KOPT-K1 (cell line): Measurements from ENCODE around the gene PHF14.

Experiments
- H3K27ac ChIP-seq: fragments of 200-600 bp; sonication (generic); 2 replicates; pipeline ENCODE4 v1.5.1; 2016; ENCODE audit warnings: antibody characterized with exemption, mild to moderate bottlenecking, low read depth, low read length; ENCODE audit not compliant: poor library complexity, severe bottlenecking
- H3K36me3 ChIP-seq: fragments of 200-600 bp; sonication (generic); 2 replicates; pipeline ENCODE4 v1.5.1; 2017; ENCODE audit warnings: antibody characterized with exemption, mild to moderate bottlenecking, low read length, moderate library complexity; ENCODE audit not compliant: insufficient read depth
- H3K9me3 ChIP-seq: fragments of 200-600 bp; sonication (generic); 2 replicates; pipeline ENCODE4 v1.5.1; 2017; ENCODE audit warnings: antibody characterized with exemption, low read length, mild to moderate bottlenecking; ENCODE audit not compliant: insufficient read depth, poor library complexity, severe bottlenecking

The PHF14 gene

GRCh38 chr7:11035661-11036060 is 62.0 kb downstream of the PHF14 start:
- Histone ChIP-seq H3K36me3 (peaks cover 76% of the 10 kb centered on the region), H3K9me3 (no peaks in the 10 kb centered on the region), H3K27ac (no peak overlapping the region)

GRCh38 chr7:11039974-11040373 is 66.3 kb downstream of the PHF14 start:
- no peak overlapping the region for H3K27ac ChIP-seq
- H3K36me3 ChIP-seq, result peaks cover 85% of the 10 kb centered on the region
- no peaks in the 10 kb centered on the region for H3K9me3 ChIP-seq

DNA sequence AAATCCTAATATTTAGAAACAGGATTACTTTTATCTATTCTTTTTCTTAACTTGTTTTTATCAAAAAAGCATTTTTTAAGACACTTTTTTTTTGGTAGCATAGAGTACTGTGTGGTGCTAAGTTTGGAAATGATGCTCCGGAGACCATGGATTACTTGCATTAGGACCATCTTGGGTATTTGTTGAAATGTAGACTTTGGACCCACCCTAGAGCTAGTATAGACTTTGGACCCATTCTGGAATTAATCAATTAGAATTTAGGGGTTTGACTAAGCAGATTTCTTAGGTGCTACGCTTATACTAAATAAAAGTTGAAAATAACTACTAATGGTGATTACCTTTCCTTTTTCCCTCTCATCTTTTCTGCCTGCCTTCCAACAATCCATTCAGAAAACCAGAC is 80.4 kb downstream of the PHF14 start:
- no peaks in the 10 kb centered on the region for H3K9me3 ChIP-seq
- peaks cover 73% of the 10 kb centered on the region for H3K36me3 ChIP-seq

DNA sequence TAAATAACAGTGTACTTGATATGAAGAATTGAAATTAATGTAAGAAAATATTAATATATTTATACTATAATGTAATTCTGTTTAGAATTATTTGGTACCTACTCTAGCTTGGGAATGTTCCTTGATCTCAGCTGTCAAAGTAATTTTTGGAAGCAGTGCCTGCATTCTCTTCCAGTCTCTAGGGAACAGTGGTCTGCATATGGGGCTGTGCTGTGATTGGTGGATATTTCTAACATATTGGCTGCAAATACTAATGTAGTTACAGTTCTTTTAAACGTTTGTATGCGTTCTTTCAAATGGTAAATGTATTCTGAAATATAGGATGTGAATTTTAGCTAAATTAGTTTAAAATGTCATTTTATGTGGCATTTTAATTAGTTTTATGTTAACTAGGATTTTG is 87.2 kb downstream of the PHF14 start:
- H3K9me3 ChIP-seq, result no peaks in the 10 kb centered on the region
- H3K36me3 ChIP-seq, result peaks cover 78% of the 10 kb centered on the region
- H3K27ac ChIP-seq, result no peak overlapping the region

More for the DNA sequence above, 80.4 kb downstream of the PHF14 start:
- H3K27ac ChIP-seq, result no peak overlapping the region

DNA sequence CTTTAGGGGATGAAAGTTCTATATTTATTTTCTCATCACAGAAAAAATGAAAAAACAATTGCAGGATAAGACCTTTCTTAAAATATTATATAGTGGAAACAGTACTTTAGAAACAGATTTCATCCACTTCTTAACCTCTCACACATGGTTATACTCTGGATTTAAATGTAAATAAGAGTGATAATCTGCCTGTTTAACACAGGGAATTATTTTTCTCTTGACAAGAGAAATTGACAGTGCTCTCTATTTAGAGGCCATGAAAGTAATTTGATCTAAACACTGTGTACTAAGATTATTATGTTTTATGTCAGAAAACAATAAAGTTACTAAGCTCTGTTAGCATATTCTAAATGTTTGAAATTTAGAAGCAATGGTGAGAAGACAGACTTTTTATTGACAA is 88.4 kb downstream of the PHF14 start:
- H3K27ac ChIP-seq, result no peak overlapping the region
- H3K9me3 ChIP-seq, result no peaks in the 10 kb centered on the region
- H3K36me3 ChIP-seq, result peaks cover 84% of the 10 kb centered on the region

GRCh38 chr7:11069591-11069990 is 95.9 kb downstream of the PHF14 start:
- H3K36me3 ChIP-seq, result peaks cover 78% of the 10 kb centered on the region

GRCh38 chr7:11077816-11078215 is 104.1 kb downstream of the PHF14 start:
- Histone ChIP-seq H3K36me3 (peaks cover 25% of the 10 kb centered on the region), H3K27ac (no peak overlapping the region), H3K9me3 (no peaks in the 10 kb centered on the region)

More at GRCh38 chr7:11069591-11069990, 95.9 kb downstream of the PHF14 start:
- no peaks in the 10 kb centered on the region for H3K9me3 ChIP-seq
- H3K27ac ChIP-seq, result no peak overlapping the region

DNA sequence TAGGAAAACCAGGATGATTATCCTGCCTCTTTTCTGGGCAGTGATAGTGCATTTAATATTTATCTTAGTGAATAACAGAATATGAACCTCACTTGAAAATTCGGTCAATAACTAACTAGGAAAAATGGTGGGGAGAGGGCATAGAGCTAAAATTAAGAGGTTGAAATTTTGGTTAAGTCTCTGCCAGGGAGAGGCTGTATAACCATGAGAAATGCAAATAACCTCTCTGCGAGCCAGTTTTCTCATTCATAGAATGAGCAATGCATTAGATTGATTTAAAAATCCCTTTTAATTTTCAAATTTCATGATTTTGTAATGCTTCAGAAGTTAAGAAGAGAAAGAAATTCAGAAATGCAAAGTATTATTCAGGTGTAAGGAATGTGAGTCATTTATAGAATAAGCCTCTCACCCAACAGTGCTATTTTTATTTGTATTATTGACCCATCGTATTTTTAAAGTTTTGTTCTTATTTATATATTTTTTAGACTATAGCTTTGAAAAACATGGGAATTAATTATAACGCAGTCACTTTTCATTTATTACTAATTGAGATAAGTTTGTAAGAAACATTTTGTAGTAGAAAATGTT is 104.7 kb downstream of the PHF14 start:
- H3K36me3 ChIP-seq, result peaks cover 24% of the 10 kb centered on the region
- no peak overlapping the region for H3K27ac ChIP-seq
- H3K9me3 ChIP-seq, result no peaks in the 10 kb centered on the region

DNA sequence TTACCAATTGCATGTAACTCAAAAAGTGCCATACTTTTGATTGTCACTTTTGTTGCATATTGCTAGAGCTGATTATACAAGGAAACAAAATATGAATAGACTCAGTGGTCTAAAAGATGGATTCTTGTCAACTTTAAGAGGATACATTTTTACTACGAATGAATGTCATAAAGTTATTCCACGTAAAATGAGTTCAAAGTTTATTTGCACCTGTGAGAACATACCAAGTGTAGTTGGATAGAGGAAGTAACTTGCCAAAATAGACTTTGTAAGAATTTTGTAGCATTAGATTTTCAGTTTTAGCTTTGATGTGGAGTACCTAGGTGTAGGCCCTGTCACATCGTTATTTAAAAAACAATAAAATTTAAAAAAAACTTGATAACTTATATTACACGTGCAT is 106.2 kb downstream of the PHF14 start:
- no peak overlapping the region for H3K27ac ChIP-seq
- H3K36me3 ChIP-seq, result peaks cover 15% of the 10 kb centered on the region
- H3K9me3 ChIP-seq, result no peaks in the 10 kb centered on the region

DNA sequence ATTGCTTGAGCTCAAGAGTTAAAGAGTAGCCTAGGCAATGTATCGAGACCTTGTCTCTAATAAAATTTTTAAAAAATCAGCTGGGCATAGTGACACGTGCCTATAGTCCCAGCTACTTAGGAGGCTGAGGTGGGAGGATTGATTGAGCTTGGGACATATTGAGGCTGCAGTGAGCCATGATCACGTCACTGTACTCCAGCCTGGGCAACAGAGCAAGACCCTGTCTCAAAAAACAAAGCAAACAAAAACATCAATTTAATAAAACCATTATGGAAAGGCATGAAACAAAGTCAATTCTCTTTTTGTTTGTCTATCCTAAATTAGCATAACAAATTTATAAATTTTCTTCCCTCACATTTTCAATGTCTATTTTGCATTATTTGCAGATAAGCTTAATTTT is 108.4 kb downstream of the PHF14 start:
- Histone ChIP-seq H3K36me3 (peaks cover 18% of the 10 kb centered on the region), H3K27ac (no peak overlapping the region), H3K9me3 (no peaks in the 10 kb centered on the region)

GRCh38 chr7:11082552-11083213 is 109.0 kb downstream of the PHF14 start:
- Histone ChIP-seq H3K27ac (no peak overlapping the region), H3K36me3 (peaks cover 24% of the 10 kb centered on the region)

DNA sequence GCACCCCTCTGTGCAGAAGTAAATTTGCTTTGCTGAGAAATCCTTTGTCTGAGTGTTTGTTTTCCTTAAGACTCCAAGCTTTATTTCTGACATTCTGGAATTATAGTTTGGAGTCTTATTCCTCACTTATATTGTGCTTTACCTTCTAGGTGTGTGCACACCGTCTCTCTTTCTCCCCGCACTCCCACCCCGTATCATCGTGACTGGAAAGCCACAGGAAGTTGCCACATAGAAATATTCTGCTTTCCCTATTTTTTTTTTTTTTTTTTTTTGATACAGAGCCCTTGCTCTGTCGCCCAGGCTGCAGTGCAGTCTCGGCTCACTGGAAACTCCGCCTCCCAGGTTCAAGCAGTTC is 109.5 kb downstream of the PHF14 start:
- Histone ChIP-seq H3K27ac (no peak overlapping the region), H3K9me3 (no peaks in the 10 kb centered on the region), H3K36me3 (peaks cover 25% of the 10 kb centered on the region)

More at GRCh38 chr7:11082552-11083213, 109.0 kb downstream of the PHF14 start:
- H3K9me3 ChIP-seq, result no peaks in the 10 kb centered on the region

DNA sequence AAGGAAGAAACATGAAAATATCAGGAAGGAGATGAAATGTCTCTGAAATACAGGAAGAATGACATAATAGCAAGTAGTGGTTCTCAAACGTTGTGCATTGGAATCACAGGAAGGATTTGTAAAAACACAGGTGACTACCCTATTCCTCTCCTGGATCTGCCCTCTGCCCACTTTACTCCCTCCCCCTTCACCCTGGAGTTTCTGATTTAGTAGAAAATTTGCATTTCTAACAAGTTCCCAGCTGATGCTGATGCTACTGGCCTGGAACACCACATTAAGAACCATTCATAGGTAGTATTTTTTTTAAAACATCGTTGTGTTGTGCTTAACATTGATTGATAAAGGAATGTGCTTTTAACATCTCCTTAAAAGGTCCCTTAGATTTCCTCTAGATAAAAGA is 130.9 kb downstream of the PHF14 start:
- H3K9me3 ChIP-seq, result no peaks in the 10 kb centered on the region
- H3K36me3 ChIP-seq, result peaks cover 19% of the 10 kb centered on the region
- no peak overlapping the region for H3K27ac ChIP-seq

DNA sequence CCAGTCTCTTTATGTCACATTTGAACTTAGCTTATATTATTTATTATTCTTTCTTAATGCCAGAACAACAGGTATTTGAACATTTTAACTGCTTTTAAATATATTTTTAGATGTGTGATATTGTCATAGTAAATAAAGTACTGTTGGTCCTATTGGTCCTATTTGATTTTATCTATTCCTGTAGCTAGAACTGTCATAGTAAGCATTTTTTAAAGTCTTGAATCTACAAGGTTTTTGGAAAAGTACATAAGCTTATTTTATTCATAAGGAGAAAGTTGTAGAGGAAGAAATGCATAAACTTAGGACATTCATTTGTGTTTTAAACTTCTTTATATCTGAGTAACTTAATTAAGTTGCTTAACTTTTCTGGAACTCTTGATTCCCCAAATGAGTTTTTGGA is 136.0 kb downstream of the PHF14 start:
- Histone ChIP-seq H3K27ac (no peak overlapping the region), H3K9me3 (no peaks in the 10 kb centered on the region)

GRCh38 chr7:11120068-11120664 is 146.5 kb downstream of the PHF14 start:
- H3K27ac ChIP-seq, result no peak overlapping the region
- H3K36me3 ChIP-seq, result peaks cover 24% of the 10 kb centered on the region
- no peaks in the 10 kb centered on the region for H3K9me3 ChIP-seq

More for the DNA sequence above, 136.0 kb downstream of the PHF14 start:
- H3K36me3 ChIP-seq, result peaks cover 14% of the 10 kb centered on the region
